GM19025 (cell line): ENCODE measurements around the gene ZBTB20.

ENCODE experiments used
- ATAC-seq: cut with Tn5 transposase; IDR thresholded peaks from one replicate; pipeline ENCODE4 v1.9.1; 2021; ENCODE audit warnings: mild to moderate bottlenecking, low read depth, moderate library complexity; ENCODE audit not compliant: unreplicated experiment

Gene ZBTB20

GRCh38 chr3:115040246-115040645, 106.8 kb downstream of the ZBTB20 start:
- ATAC-seq = no peak

- no peak for ATAC-seq
These were observed 108.3 kb downstream of the ZBTB20 start for GRCh38 chr3:115038817-115039216.

GRCh38 chr3:115022835-115023398, 124.2 kb downstream of the ZBTB20 start:
- no peak for ATAC-seq

- ATAC-seq = no peak
These were observed 124.9 kb downstream of the ZBTB20 start for GRCh38 chr3:115022199-115022598.

GRCh38 chr3:115021061-115021460, 126.0 kb downstream of the ZBTB20 start:
- ATAC-seq = no peak

GRCh38 chr3:115019900-115020299, 127.2 kb downstream of the ZBTB20 start:
- no peak for ATAC-seq

- ATAC-seq = no peak
These were observed 128.4 kb downstream of the ZBTB20 start for GRCh38 chr3:115018694-115019093.

- no peak for ATAC-seq
These were observed 139.1 kb downstream of the ZBTB20 start for GRCh38 chr3:115007966-115008365.

- no peak for ATAC-seq
These were observed 142.6 kb downstream of the ZBTB20 start for GRCh38 chr3:115004201-115005140.

GRCh38 chr3:114998971-114999579, 148.0 kb downstream of the ZBTB20 start:
- ATAC-seq = no peak

- ATAC-seq = no peak
These were observed 152.3 kb downstream of the ZBTB20 start for GRCh38 chr3:114994554-114995341.

GRCh38 chr3:114985776-114986175, 161.3 kb downstream of the ZBTB20 start:
- no peak for ATAC-seq

- ATAC-seq = no peak
These were observed 163.8 kb downstream of the ZBTB20 start for GRCh38 chr3:114983248-114983647.

- peak; percentile 89 for ATAC-seq
These were observed 172.7 kb downstream of the ZBTB20 start for GRCh38 chr3:114974387-114974786.

GRCh38 chr3:114973536-114973935, 173.6 kb downstream of the ZBTB20 start:
- ATAC-seq = no peak

GRCh38 chr3:114967168-114967567, 179.9 kb downstream of the ZBTB20 start:
- no peak for ATAC-seq

- no peak for ATAC-seq
These were observed 184.9 kb downstream of the ZBTB20 start for GRCh38 chr3:114962189-114962588.

- no peak for ATAC-seq
These were observed 188.2 kb downstream of the ZBTB20 start for GRCh38 chr3:114958930-114959329.

- ATAC-seq = no peak
These were observed 193.3 kb downstream of the ZBTB20 start for GRCh38 chr3:114953800-114954199.

GRCh38 chr3:114953215-114953799, 193.8 kb downstream of the ZBTB20 start:
- ATAC-seq = no peak
